IPS-15b (cell line): ENCODE measurements around the gene FBXO9.

Experiments used
- H3K27me3 ChIP-seq: one replicate; pipeline ENCODE4 v1.6.1; 2013; ENCODE audit warnings: low read length; ENCODE audit not compliant: control insufficient read depth, insufficient read depth
- H3K36me3 ChIP-seq: one replicate; pipeline ENCODE4 v1.6.1; 2013; ENCODE audit warnings: low read length; ENCODE audit not compliant: control insufficient read depth, insufficient read depth
- H3K4me1 ChIP-seq: one replicate; pipeline ENCODE4 v1.6.1; 2013; ENCODE audit warnings: mild to moderate bottlenecking, low read length; ENCODE audit not compliant: control insufficient read depth, insufficient read depth
- H3K4me3 ChIP-seq: one replicate; pipeline ENCODE4 v1.5.1; 2013; ENCODE audit warnings: low read depth, low read length
- H3K9ac ChIP-seq: one replicate; pipeline ENCODE4 v1.6.1; 2013; ENCODE audit warnings: low read depth, mild to moderate bottlenecking, low read length
- H3K9me3 ChIP-seq: one replicate; pipeline ENCODE4 v1.6.1; 2013; ENCODE audit warnings: mild to moderate bottlenecking, low read length; ENCODE audit not compliant: control insufficient read depth, insufficient read depth

The FBXO9 gene

GRCh38 chr6:53032849-53033248, 32.4 kb upstream of the FBXO9 start:
- no peaks in the 10 kb centered on the region for H3K27me3 ChIP-seq
- H3K4me1 ChIP-seq: no peaks in the 10 kb centered on the region
- H3K4me3 ChIP-seq: no peak overlapping the region
- H3K9me3 ChIP-seq: no peaks in the 10 kb centered on the region
- H3K9ac ChIP-seq: no peak overlapping the region
- peaks cover 3% of the 10 kb centered on the region for H3K36me3 ChIP-seq

GRCh38 chr6:53033764-53034163, 31.4 kb upstream of the FBXO9 start:
- H3K4me1 ChIP-seq: no peaks in the 10 kb centered on the region
- no peaks in the 10 kb centered on the region for H3K9me3 ChIP-seq
- H3K9ac ChIP-seq: no peak overlapping the region
- peaks cover 3% of the 10 kb centered on the region for H3K36me3 ChIP-seq
- no peak overlapping the region for H3K4me3 ChIP-seq
- no peaks in the 10 kb centered on the region for H3K27me3 ChIP-seq

- Histone ChIP-seq H3K4me3 (no peak overlapping the region), H3K36me3 (peaks cover 11% of the 10 kb centered on the region), H3K27me3 (no peaks in the 10 kb centered on the region), H3K9ac (no peak overlapping the region), H3K4me1 (no peaks in the 10 kb centered on the region), H3K9me3 (no peaks in the 10 kb centered on the region)
These were observed 29.5 kb upstream of the FBXO9 start for GRCh38 chr6:53035549-53036213.

DNA sequence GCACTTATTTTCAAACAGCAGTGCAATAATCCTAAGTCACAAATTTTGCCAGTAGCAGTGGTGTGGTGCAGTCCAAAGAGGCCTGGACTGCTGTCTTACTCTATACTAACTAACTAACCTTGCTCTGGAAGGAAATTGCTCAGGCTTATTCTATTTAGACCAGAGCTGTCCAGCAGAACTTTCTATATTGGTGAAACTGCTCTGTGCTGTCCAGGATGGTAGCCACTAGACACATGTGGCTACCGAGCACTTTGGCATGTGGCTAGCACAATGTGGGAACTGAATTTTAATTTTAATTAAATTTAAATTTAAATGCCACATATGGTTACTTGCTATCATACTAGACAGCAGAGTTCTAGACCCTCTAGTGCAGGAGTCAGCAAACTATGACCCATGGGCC, 27.1 kb upstream of the FBXO9 start:
- no peak overlapping the region for H3K4me3 ChIP-seq
- no peak overlapping the region for H3K9ac ChIP-seq
- H3K36me3 ChIP-seq: peaks cover 11% of the 10 kb centered on the region
- H3K9me3 ChIP-seq: no peaks in the 10 kb centered on the region
- H3K27me3 ChIP-seq: no peaks in the 10 kb centered on the region
- H3K4me1 ChIP-seq: no peaks in the 10 kb centered on the region

- peaks cover 1% of the 10 kb centered on the region for H3K4me1 ChIP-seq
- H3K9me3 ChIP-seq: no peaks in the 10 kb centered on the region
- H3K27me3 ChIP-seq: no peaks in the 10 kb centered on the region
- H3K36me3 ChIP-seq: peaks cover 11% of the 10 kb centered on the region
- no peak overlapping the region for H3K4me3 ChIP-seq
- no peak overlapping the region for H3K9ac ChIP-seq
These were observed 26.6 kb upstream of the FBXO9 start for GRCh38 chr6:53038596-53038995.

GRCh38 chr6:53041356-53041755, 23.8 kb upstream of the FBXO9 start:
- Histone ChIP-seq H3K4me3 (no peak overlapping the region), H3K9me3 (no peaks in the 10 kb centered on the region), H3K27me3 (no peaks in the 10 kb centered on the region), H3K36me3 (peaks cover 8% of the 10 kb centered on the region), H3K9ac (no peak overlapping the region), H3K4me1 (peaks cover 9% of the 10 kb centered on the region)

DNA sequence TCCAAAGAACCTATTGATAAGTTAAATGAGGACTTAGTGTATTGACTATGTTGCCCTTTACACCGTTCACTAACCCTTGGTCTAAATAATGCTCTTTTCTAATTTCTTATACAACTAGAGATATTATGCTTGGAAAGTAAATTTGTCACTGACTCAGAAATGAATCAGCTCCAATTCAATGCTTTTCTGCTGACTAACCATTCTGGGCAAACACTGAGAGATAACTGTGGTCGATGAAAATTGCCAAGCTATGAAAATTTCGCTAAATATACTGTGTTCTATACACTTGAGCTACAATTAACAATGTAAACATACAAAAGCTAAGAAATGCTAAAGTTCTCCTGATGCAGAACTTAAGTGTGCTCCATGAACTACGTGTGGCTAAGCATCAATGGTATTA, 23.1 kb upstream of the FBXO9 start:
- Histone ChIP-seq H3K9me3 (no peaks in the 10 kb centered on the region), H3K4me3 (no peak overlapping the region), H3K36me3 (peaks cover 8% of the 10 kb centered on the region), H3K9ac (no peak overlapping the region), H3K27me3 (no peaks in the 10 kb centered on the region), H3K4me1 (peaks cover 9% of the 10 kb centered on the region)

- H3K9ac ChIP-seq: no peak overlapping the region
- H3K36me3 ChIP-seq: peaks cover 8% of the 10 kb centered on the region
- peaks cover 9% of the 10 kb centered on the region for H3K4me1 ChIP-seq
- H3K4me3 ChIP-seq: no peak overlapping the region
- H3K9me3 ChIP-seq: no peaks in the 10 kb centered on the region
- H3K27me3 ChIP-seq: no peaks in the 10 kb centered on the region
These were observed 21.6 kb upstream of the FBXO9 start for GRCh38 chr6:53043581-53043980.

- Histone ChIP-seq H3K4me3 (no peak overlapping the region), H3K4me1 (peaks cover 9% of the 10 kb centered on the region), H3K9ac (no peak overlapping the region), H3K27me3 (no peaks in the 10 kb centered on the region), H3K36me3 (peaks cover 8% of the 10 kb centered on the region), H3K9me3 (no peaks in the 10 kb centered on the region)
These were observed 21.1 kb upstream of the FBXO9 start for GRCh38 chr6:53044071-53044470.

DNA sequence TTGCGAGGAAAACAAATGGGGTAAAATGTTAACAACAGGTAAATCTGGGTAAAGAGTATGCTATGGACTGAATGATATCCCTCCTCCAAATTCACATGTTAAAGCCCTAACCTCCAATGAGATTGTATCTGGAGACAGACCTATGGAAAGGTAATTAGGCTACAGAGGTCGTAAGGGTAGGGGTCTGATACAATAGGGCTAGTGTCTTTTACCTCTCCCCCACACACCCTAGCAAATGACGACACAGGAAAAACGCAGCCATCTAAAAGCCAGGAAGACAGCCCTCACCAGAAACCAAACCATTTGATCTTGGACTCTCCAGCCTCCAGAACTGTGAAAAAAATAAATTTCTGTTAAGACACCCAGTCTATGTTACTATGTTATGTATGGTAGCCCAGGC, 20.6 kb upstream of the FBXO9 start:
- Histone ChIP-seq H3K4me3 (no peak overlapping the region), H3K36me3 (peaks cover 6% of the 10 kb centered on the region), H3K9ac (no peak overlapping the region), H3K4me1 (peaks cover 9% of the 10 kb centered on the region), H3K27me3 (no peaks in the 10 kb centered on the region), H3K9me3 (no peaks in the 10 kb centered on the region)

GRCh38 chr6:53045891-53046673, 19.1 kb upstream of the FBXO9 start:
- H3K4me1 ChIP-seq: peaks cover 9% of the 10 kb centered on the region
- H3K27me3 ChIP-seq: no peaks in the 10 kb centered on the region
- H3K36me3 ChIP-seq: no peaks in the 10 kb centered on the region
- H3K4me3 ChIP-seq: no peak overlapping the region
- no peaks in the 10 kb centered on the region for H3K9me3 ChIP-seq
- H3K9ac ChIP-seq: no peak overlapping the region
